ENCODE results near the gene NANOS2.

NANOS2 gene

GRCh38 chr19:45913874-45914830 lies at the start of gene NANOS2:
Gene NANOS2, minus strand, starts transcription at chr19:45914778. Its CDS starts 85 bp downstream, at chr19:45914693.
- Histone ChIP-seq H3K4me3 (ENCODE audit: low read depth in 1 of 2, low read length in 2 of 2) (no peak within 1 kb of the TSS), H3K9me3 (ENCODE audit: control insufficient read depth in 1 of 2, low read length in 2 of 2) (no peaks in the 10 kb centered on the region), H3K36me3 (ENCODE audit: control insufficient read depth in 1 of 2, insufficient read depth in 2 of 2, low read length in 2 of 2) (no peaks in the 10 kb centered on the region), H3K4me1 (ENCODE audit: control insufficient read depth in 1 of 2, insufficient read depth in 2 of 2, low read length in 2 of 2) (no peaks in the 10 kb centered on the region), H3K27ac (ENCODE audit: low read depth, low read length) (no peak within 1 kb of the TSS), H3K27me3 (ENCODE audit: control insufficient read depth in 1 of 2, insufficient read depth in 2 of 2, low read length in 2 of 2) (peaks cover 0 to 3% of the 10 kb centered on the region in 2 donors), H3K9ac (ENCODE audit: low read depth in 1 of 2, low read length in 2 of 2) (no peak within 1 kb of the TSS)

DNA sequence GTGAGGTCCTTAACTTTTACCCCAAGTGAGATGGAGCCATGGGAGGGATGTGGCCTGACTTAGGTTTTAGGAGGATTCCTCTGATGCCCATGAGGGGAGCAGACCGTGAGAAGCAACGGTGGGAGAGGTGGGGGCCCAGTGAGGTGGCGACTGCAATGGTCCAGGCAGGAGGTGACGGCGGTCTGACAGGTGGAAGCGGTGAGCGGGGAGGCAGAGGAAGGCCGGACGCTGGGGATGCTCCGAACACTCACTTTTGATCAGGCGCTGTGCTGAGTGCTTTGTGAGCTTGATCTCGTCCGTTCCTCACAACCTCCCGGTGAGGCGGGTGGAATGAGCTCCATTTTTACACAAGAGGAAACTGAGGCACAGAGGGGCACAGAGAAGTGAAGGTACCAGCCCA lies 47.4 kb upstream of the NANOS2 start:
- Histone ChIP-seq H3K4me3 (ENCODE audit: low read depth in 1 of 2, low read length in 2 of 2) (no peak overlapping the region), H3K27me3 (ENCODE audit: control insufficient read depth in 1 of 2, insufficient read depth in 2 of 2, low read length in 2 of 2) (peaks cover 12 to 20% of the 10 kb centered on the region in 2 donors), H3K4me1 (ENCODE audit: control insufficient read depth in 1 of 2, insufficient read depth in 2 of 2, low read length in 2 of 2) (no peaks in the 10 kb centered on the region), H3K27ac (ENCODE audit: low read depth, low read length) (no peak overlapping the region), H3K36me3 (ENCODE audit: control insufficient read depth in 1 of 2, insufficient read depth in 2 of 2, low read length in 2 of 2) (no peaks in the 10 kb centered on the region), H3K9me3 (ENCODE audit: control insufficient read depth in 1 of 2, low read length in 2 of 2) (no peaks in the 10 kb centered on the region), H3K9ac (ENCODE audit: low read depth in 1 of 2, low read length in 2 of 2) (no peak overlapping the region)

DNA sequence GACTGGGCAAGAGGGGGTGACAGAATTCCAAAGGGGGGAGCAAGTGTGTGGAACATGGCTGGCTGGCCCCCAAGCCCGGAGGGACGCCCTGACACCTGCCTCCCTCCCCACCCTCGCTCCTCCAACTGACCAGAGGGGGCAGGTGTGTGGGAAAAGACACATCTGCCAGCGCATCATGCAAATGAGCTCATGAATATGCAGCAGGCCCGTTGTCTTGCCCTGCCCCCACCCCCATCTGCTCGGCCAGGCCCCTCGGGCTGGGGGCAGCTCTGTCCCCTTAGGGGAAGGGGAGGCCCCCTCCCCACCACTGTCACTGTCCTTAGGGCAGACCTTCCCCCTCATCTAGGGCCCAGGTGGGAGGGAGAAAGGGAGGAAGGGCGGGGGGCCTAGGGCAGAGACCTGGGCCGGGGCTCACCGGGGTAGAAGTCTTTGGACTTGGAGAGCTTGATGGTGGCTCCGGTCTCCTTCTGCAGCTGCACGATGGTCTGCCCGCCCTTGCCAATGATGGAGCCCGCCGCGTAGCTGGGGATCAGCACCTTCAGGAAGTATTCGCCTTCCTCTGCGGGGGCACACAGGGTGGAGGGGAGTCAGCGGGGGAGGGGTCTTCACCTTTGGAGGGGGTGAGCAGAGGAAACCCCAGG lies 46.1 kb upstream of the NANOS2 start:
- H3K9ac ChIP-seq (ENCODE audit: low read depth in 1 of 2, low read length in 2 of 2), result no peak overlapping the region

DNA sequence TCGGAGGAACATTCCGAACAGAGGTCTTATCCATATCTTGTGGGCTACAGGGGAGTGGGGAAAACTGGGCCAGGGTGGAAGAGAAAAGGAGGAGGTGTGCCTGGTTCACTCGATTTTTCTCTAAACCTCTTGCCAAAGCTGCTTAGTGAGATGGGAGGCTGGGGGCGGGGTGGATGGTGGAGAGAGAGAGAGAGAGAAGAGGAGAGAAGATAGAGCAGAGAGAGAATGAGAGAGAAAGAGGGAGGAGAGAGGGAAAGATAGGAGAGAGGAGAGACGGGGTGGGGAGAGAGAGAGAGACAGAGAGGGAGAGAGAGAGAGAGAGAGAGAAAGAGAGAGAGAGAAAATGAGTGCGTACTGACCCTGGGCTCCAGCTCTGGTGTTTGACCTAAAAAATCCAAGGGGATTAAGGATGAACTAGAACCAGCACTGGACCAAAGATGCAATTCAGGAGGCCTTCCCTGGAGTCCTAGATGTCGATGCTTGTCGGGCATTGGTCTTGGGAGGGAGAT lies 45.0 kb upstream of the NANOS2 start:
- Histone ChIP-seq H3K9me3 (ENCODE audit: control insufficient read depth in 1 of 2, low read length in 2 of 2) (no peaks in the 10 kb centered on the region), H3K27me3 (ENCODE audit: control insufficient read depth in 1 of 2, insufficient read depth in 2 of 2, low read length in 2 of 2) (peaks cover 12 to 19% of the 10 kb centered on the region in 2 donors), H3K36me3 (ENCODE audit: control insufficient read depth in 1 of 2, insufficient read depth in 2 of 2, low read length in 2 of 2) (no peaks in the 10 kb centered on the region), H3K4me3 (ENCODE audit: low read depth in 1 of 2, low read length in 2 of 2) (no peak overlapping the region), H3K4me1 (ENCODE audit: control insufficient read depth in 1 of 2, insufficient read depth in 2 of 2, low read length in 2 of 2) (no peaks in the 10 kb centered on the region), H3K9ac (ENCODE audit: low read depth in 1 of 2, low read length in 2 of 2) (no peak overlapping the region), H3K27ac (ENCODE audit: low read depth, low read length) (no peak overlapping the region)

More for the DNA sequence above, 46.1 kb upstream of the NANOS2 start:
- no peaks in the 10 kb centered on the region for H3K9me3 ChIP-seq (ENCODE audit: control insufficient read depth in 1 of 2, low read length in 2 of 2)
- H3K27me3 ChIP-seq (ENCODE audit: control insufficient read depth in 1 of 2, insufficient read depth in 2 of 2, low read length in 2 of 2), result peaks cover 12 to 19% of the 10 kb centered on the region in 2 donors
- H3K27ac ChIP-seq (ENCODE audit: low read depth, low read length), result no peak overlapping the region
- H3K4me3 ChIP-seq (ENCODE audit: low read depth in 1 of 2, low read length in 2 of 2), result no peak overlapping the region
- no peaks in the 10 kb centered on the region for H3K4me1 ChIP-seq (ENCODE audit: control insufficient read depth in 1 of 2, insufficient read depth in 2 of 2, low read length in 2 of 2)
- H3K36me3 ChIP-seq (ENCODE audit: control insufficient read depth in 1 of 2, insufficient read depth in 2 of 2, low read length in 2 of 2), result no peaks in the 10 kb centered on the region

- H3K4me1 ChIP-seq (ENCODE audit: control insufficient read depth in 1 of 2, insufficient read depth in 2 of 2, low read length in 2 of 2), result no peaks in the 10 kb centered on the region
- H3K27ac ChIP-seq (ENCODE audit: low read depth, low read length), result no peak overlapping the region
Measured at GRCh38 chr19:45958769-45959516, 44.4 kb upstream of the NANOS2 start.

DNA sequence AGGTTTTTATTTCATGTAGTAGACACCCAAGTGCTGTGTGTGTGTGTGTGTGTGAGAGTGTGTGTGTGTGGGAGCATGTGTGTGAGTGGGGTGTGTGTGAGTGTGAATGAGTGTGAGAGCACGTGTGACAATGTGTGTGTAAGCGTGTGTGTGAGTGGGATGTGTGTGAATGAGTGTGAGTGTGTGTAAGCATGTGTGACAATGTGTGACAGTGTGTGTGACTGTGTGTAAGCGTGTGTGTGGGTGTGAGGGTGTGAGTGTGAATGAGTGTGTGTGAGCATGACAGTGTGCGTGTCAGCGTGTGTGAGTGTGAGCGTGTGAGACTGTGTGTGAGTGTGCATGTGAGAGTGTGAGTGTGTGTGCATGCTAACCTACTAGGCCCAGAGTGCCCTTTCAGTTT lies 43.7 kb upstream of the NANOS2 start:
- H3K27me3 ChIP-seq (ENCODE audit: control insufficient read depth in 1 of 2, insufficient read depth in 2 of 2, low read length in 2 of 2), result peaks cover 12 to 19% of the 10 kb centered on the region in 2 donors
- H3K9ac ChIP-seq (ENCODE audit: low read depth in 1 of 2, low read length in 2 of 2), result no peak overlapping the region
- no peak overlapping the region for H3K4me3 ChIP-seq (ENCODE audit: low read depth in 1 of 2, low read length in 2 of 2)
- H3K36me3 ChIP-seq (ENCODE audit: control insufficient read depth in 1 of 2, insufficient read depth in 2 of 2, low read length in 2 of 2), result no peaks in the 10 kb centered on the region
- no peak overlapping the region for H3K27ac ChIP-seq (ENCODE audit: low read depth, low read length)
- H3K9me3 ChIP-seq (ENCODE audit: control insufficient read depth in 1 of 2, low read length in 2 of 2), result no peaks in the 10 kb centered on the region
- no peaks in the 10 kb centered on the region for H3K4me1 ChIP-seq (ENCODE audit: control insufficient read depth in 1 of 2, insufficient read depth in 2 of 2, low read length in 2 of 2)

More at GRCh38 chr19:45958769-45959516, 44.4 kb upstream of the NANOS2 start:
- Histone ChIP-seq H3K9ac (ENCODE audit: low read depth in 1 of 2, low read length in 2 of 2) (no peak overlapping the region), H3K9me3 (ENCODE audit: control insufficient read depth in 1 of 2, low read length in 2 of 2) (no peaks in the 10 kb centered on the region), H3K4me3 (ENCODE audit: low read depth in 1 of 2, low read length in 2 of 2) (no peak overlapping the region), H3K27me3 (ENCODE audit: control insufficient read depth in 1 of 2, insufficient read depth in 2 of 2, low read length in 2 of 2) (peaks cover 12 to 19% of the 10 kb centered on the region in 2 donors), H3K36me3 (ENCODE audit: control insufficient read depth in 1 of 2, insufficient read depth in 2 of 2, low read length in 2 of 2) (no peaks in the 10 kb centered on the region)

DNA sequence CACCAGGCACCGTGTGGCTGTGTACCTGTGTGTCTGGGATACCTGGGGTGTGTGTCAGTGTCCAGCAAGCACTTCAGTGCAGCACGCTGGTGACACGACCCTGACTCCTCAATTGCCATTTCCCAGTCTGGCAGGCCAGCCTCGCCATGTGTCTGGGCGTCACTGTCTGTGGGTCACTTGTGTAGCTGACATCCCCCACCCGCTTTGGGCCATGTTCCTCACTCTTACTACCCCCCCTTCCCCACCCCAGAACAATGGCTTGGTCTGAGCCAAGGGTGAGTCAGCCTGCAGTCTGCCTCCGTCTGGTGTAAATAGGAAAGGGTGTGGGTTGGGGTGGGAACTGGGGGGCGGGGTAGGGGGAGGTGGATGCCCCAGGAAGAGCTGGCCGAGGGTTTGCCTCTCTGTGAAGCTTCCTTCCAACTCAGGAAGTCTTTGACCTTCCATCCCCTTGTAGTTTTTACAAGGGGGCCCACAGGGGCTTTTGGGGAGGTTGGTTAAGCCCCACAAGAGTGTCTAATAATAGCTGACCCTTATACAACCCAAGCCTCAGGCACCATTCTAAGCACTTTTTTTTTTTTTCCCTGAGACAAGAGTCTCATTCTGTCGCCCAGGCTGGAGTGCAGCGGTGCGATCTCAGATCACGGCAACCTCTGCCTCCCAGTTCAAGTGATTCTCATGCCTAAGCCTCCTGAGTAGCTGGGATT lies 41.5 kb upstream of the NANOS2 start:
- H3K27me3 ChIP-seq (ENCODE audit: control insufficient read depth in 1 of 2, insufficient read depth in 2 of 2, low read length in 2 of 2), result peaks cover 12 to 19% of the 10 kb centered on the region in 2 donors
- no peak overlapping the region for H3K4me3 ChIP-seq (ENCODE audit: low read depth in 1 of 2, low read length in 2 of 2)
- no peaks in the 10 kb centered on the region for H3K36me3 ChIP-seq (ENCODE audit: control insufficient read depth in 1 of 2, insufficient read depth in 2 of 2, low read length in 2 of 2)
- no peaks in the 10 kb centered on the region for H3K9me3 ChIP-seq (ENCODE audit: control insufficient read depth in 1 of 2, low read length in 2 of 2)
- no peaks in the 10 kb centered on the region for H3K4me1 ChIP-seq (ENCODE audit: control insufficient read depth in 1 of 2, insufficient read depth in 2 of 2, low read length in 2 of 2)
- no peak overlapping the region for H3K9ac ChIP-seq (ENCODE audit: low read depth in 1 of 2, low read length in 2 of 2)
- no peak overlapping the region for H3K27ac ChIP-seq (ENCODE audit: low read depth, low read length)

GRCh38 chr19:45954156-45954555 lies 39.6 kb upstream of the NANOS2 start:
- Histone ChIP-seq H3K36me3 (ENCODE audit: control insufficient read depth in 1 of 2, insufficient read depth in 2 of 2, low read length in 2 of 2) (no peaks in the 10 kb centered on the region), H3K27ac (ENCODE audit: low read depth, low read length) (no peak overlapping the region), H3K4me1 (ENCODE audit: control insufficient read depth in 1 of 2, insufficient read depth in 2 of 2, low read length in 2 of 2) (no peaks in the 10 kb centered on the region), H3K9ac (ENCODE audit: low read depth in 1 of 2, low read length in 2 of 2) (no peak overlapping the region), H3K9me3 (ENCODE audit: control insufficient read depth in 1 of 2, low read length in 2 of 2) (no peaks in the 10 kb centered on the region), H3K4me3 (ENCODE audit: low read depth in 1 of 2, low read length in 2 of 2) (no peak overlapping the region), H3K27me3 (ENCODE audit: control insufficient read depth in 1 of 2, insufficient read depth in 2 of 2, low read length in 2 of 2) (peaks cover 6 to 8% of the 10 kb centered on the region in 2 donors)

DNA sequence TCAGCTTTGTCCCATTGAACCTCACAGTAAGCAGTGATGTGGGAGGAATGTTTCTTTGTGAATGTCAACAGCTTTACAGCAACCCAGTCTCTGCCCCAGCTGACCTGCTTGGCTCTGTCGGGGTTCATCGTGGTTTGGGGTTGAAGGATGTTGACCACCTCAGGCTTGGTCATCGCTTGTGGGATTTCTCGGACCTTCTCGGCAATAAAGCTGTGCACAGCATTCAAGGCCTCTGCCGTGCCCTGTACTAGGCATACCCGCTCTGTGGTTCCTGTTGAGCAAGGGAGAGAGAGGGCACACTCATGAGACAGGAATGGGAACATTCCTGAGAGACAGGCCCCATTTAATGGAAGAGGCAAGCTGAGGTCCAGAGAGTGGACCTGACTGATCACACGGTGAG lies 39.1 kb upstream of the NANOS2 start:
- H3K27me3 ChIP-seq (ENCODE audit: control insufficient read depth in 1 of 2, insufficient read depth in 2 of 2, low read length in 2 of 2), result peaks cover under 1 to 6% of the 10 kb centered on the region in 2 donors
- H3K9ac ChIP-seq (ENCODE audit: low read depth in 1 of 2, low read length in 2 of 2), result no peak overlapping the region
- no peak overlapping the region for H3K27ac ChIP-seq (ENCODE audit: low read depth, low read length)
- no peaks in the 10 kb centered on the region for H3K4me1 ChIP-seq (ENCODE audit: control insufficient read depth in 1 of 2, insufficient read depth in 2 of 2, low read length in 2 of 2)
- H3K36me3 ChIP-seq (ENCODE audit: control insufficient read depth in 1 of 2, insufficient read depth in 2 of 2, low read length in 2 of 2), result no peaks in the 10 kb centered on the region
- H3K4me3 ChIP-seq (ENCODE audit: low read depth in 1 of 2, low read length in 2 of 2), result no peak overlapping the region
- no peaks in the 10 kb centered on the region for H3K9me3 ChIP-seq (ENCODE audit: control insufficient read depth in 1 of 2, low read length in 2 of 2)

All from duodenal mucosa (tissue), 2 donors.